ENCODE measurements around the gene UBASH3A. TPM values are rescaled to one million over a fixed set of nuclear protein-coding genes. Genes with fewer than 3 reads are reported as not detected.

Gene UBASH3A
- total and polyA plus RNA-seq, 12 donors, result 0.09 to 1.3 (median 0.15) TPM; not detected in 7

DNA sequence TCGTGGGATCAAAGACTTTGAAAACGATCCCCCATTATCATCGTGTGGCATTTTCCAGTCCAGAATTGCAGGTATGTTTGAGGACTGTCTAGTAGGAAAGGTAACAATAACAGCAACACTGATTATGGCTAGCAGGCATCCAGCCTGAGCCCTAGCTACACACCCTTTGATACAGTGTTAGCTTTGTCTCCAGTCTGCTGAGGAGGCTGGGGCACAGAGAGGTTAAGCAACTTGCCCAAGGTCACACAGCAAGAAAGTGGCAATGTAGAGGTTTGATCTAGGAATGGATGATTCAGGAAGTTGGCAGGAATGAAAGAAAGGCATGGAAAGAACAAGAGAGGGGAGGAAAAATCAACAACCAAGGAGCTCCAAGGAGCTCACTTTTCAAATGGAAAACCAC, 31.2 kb downstream of the UBASH3A start:
- H3K27ac ChIP-seq, result no peak overlapping the region
- DNase-seq (no peak), ATAC-seq (no peak)
- H3K9me3 ChIP-seq, result peaks cover 0 to 26% (median 9%) of the 10 kb centered on the region in 11 donors
- intact Hi-C loops (cut with DNase I), result loop anchor here in 1 of 10 donors (10.0 kb wide), 1 partner anchor 90 kb away; no protein-coding TSS in a partner anchor
- H3K36me3 ChIP-seq, result no peaks in the 10 kb centered on the region
- peaks cover 0 to 26% (median 14%) of the 10 kb centered on the region in 7 donors for H3K27me3 ChIP-seq
- TF ChIP-seq, protein P1, sequence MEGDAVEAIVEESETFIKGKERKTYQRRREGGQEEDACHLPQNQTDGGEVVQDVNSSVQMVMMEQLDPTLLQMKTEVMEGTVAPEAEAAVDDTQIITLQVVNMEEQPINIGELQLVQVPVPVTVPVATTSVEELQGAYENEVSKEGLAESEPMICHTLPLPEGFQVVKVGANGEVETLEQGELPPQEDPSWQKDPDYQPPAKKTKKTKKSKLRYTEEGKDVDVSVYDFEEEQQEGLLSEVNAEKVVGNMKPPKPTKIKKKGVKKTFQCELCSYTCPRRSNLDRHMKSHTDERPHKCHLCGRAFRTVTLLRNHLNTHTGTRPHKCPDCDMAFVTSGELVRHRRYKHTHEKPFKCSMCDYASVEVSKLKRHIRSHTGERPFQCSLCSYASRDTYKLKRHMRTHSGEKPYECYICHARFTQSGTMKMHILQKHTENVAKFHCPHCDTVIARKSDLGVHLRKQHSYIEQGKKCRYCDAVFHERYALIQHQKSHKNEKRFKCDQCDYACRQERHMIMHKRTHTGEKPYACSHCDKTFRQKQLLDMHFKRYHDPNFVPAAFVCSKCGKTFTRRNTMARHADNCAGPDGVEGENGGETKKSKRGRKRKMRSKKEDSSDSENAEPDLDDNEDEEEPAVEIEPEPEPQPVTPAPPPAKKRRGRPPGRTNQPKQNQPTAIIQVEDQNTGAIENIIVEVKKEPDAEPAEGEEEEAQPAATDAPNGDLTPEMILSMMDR (IDR thresholded peaks at IDR 0.05), result no peak
- WGBS, 2 donors, result 69 to 87% methylated on average over 3 of the region's 3 CpGs
- H3K4me1 ChIP-seq, result no peaks in the 10 kb centered on the region
- no peak overlapping the region for H3K4me3 ChIP-seq

DNA sequence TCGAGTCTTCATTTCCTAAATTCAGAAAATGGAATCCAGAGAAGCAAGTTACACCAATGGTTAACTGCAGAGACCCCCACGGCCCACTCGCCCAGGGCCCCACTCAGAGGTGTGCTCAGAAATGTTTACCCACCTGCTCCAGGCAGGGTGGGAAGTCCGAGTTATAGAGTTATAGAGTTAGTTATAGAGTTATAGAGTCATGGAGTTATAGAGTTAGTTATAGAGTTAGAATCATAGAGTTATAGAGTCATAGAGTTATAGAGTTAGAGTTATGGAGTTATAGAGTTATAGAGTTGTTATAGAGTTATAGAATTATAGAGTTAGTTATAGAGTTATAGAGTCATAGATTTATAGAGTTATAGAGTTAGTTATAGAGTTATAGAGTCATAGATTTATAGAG, 31.7 kb downstream of the UBASH3A start:
- H3K27ac ChIP-seq, result no peak overlapping the region
- WGBS, 2 donors, result 73% methylated on average over 4 of the region's 4 CpGs
- intact Hi-C loops (cut with DNase I), result loop anchor here in 1 of 10 donors (10.0 kb wide), 1 partner anchor 91 kb away; no protein-coding TSS in a partner anchor
- peaks cover 0 to 26% (median 9%) of the 10 kb centered on the region in 11 donors for H3K9me3 ChIP-seq
- ATAC-seq (no peak), DNase-seq (no peak)
- H3K4me3 ChIP-seq, result no peak overlapping the region
- peaks cover 0 to 26% (median 14%) of the 10 kb centered on the region in 7 donors for H3K27me3 ChIP-seq
- TF ChIP-seq, protein P1 (IDR thresholded peaks at IDR 0.05), result no peak
- H3K36me3 ChIP-seq, result no peaks in the 10 kb centered on the region
- no peaks in the 10 kb centered on the region for H3K4me1 ChIP-seq

DNA sequence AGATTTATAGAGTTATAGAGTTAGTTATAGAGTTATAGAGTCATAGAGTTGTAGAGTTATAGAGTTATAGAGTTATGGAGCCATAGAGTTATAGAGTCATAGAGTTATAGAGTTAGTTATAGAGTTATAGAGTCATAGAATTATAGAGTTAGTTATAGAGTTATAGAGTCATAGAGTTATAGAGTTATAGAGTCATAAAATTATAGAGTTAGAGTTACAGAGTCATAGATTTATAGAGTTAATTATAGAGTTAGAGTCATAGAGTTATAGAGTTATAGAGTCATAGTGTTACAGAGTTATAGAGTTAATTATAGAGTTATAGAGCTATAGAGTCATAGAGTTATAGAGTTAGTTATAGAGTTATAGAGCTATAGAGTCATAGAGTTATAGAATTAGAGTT, 32.1 kb downstream of the UBASH3A start:
- Histone ChIP-seq H3K4me3 (no peak overlapping the region), H3K27ac (no peak overlapping the region), H3K27me3 (peaks cover 0 to 24% (median 14%) of the 10 kb centered on the region in 7 donors), H3K9me3 (peaks cover 0 to 26% (median 9%) of the 10 kb centered on the region in 11 donors), H3K4me1 (no peaks in the 10 kb centered on the region), H3K36me3 (no peaks in the 10 kb centered on the region)
- no peak for ATAC-seq
- no peak for DNase-seq
- intact Hi-C loops (cut with DNase I), result loop anchor here in 1 of 10 donors (10.0 kb wide), 1 partner anchor 91 kb away; no protein-coding TSS in a partner anchor
- TF ChIP-seq, protein P1 (IDR thresholded peaks at IDR 0.05), result no peak

DNA sequence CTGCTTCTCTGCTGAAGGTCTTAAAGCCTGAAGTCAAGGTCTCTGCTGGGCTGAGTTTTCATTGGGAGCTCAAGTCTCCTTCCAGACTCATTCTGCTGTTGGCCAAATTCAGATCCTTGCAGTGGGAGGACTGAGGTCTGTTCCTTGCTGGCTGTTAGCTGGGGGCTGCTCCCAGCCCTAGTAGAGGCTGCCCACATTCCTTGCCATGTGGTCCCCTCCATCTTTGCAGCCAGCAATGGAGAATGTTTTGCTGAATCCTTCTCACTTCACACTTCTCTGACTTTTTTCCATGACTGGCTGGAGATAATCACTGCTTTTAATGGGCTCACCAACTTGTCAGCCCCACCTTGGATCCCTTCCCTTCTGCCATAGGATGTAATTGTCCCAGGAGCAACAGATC, 33.2 kb downstream of the UBASH3A start:
- H3K36me3 ChIP-seq, result no peaks in the 10 kb centered on the region
- H3K4me1 ChIP-seq, result no peaks in the 10 kb centered on the region
- TF ChIP-seq, protein P1 (IDR thresholded peaks at IDR 0.05), result no peak
- no peak overlapping the region for H3K27ac ChIP-seq
- no peak overlapping the region for H3K4me3 ChIP-seq
- peaks cover 0 to 21% (median 9%) of the 10 kb centered on the region in 11 donors for H3K9me3 ChIP-seq
- DNase-seq (no peak), ATAC-seq (no peak)
- peaks cover 0 to 24% (median 14%) of the 10 kb centered on the region in 7 donors for H3K27me3 ChIP-seq
- intact Hi-C loops (cut with DNase I), result loop anchor here in 1 of 10 donors (10.0 kb wide), 1 partner anchor 92 kb away; no protein-coding TSS in a partner anchor
